K562 (cell line): ENCODE results near the gene PLEKHN1. TPM values are rescaled to one million over a fixed set of nuclear protein-coding genes. Genes with fewer than 3 reads are reported as not detected.
A peak's percentile ranks its signal among the peaks of the same experiment; 100 is the strongest.

ENCODE experiments used
- EZH2 ChIP-seq: IDR thresholded peaks from 2 replicates; pipeline ENCODE4 v1.6.1; 2012; ENCODE audit warnings: low read depth, mild to moderate bottlenecking, inconsistent platforms, low read length, borderline replicate concordance
- FOXM1 ChIP-seq, 2 experiments: fragments of 450-650 bp in 1 of 2; sonication (generic) in 1 of 2; formaldehyde crosslinking in 1 of 2; IDR thresholded peaks; 2 replicates each; pipeline versions ENCODE4 v1.6.1 to v1.9.0; 2017 to 2022; ENCODE audit warnings: low read depth in 2 of 2, mild to moderate bottlenecking in 2 of 2, missing genetic modification reagents in 1 of 2, moderate library complexity in 1 of 2
- KLF16 ChIP-seq: IDR thresholded peaks from 2 replicates; pipeline ENCODE4 v1.6.1; 2016; ENCODE audit warnings: antibody characterized with exemption
- NUFIP1 ChIP-seq: fragments of 450-650 bp; IDR thresholded peaks from 2 replicates; pipeline ENCODE4 v1.6.1; 2018; ENCODE audit not compliant: partially characterized antibody
- REST ChIP-seq, 2 experiments: fragments of 450-650 bp; formaldehyde crosslinking in 1 of 2; IDR thresholded peaks; 2 replicates each; pipeline versions ENCODE4 v1.4.0 to v1.6.1; 2014 to 2020; ENCODE audit warnings: mild to moderate bottlenecking in 2 of 2, borderline replicate concordance in 1 of 2, low read depth in 1 of 2
- SRSF7 ChIP-seq: fragments of 200-400 bp; formaldehyde crosslinking; optimal IDR thresholded peaks from 2 replicates; pipeline ENCODE3; 2017; ENCODE audit warnings: mild to moderate bottlenecking, low read depth, low read length
- U2AF1 ChIP-seq: fragments of 200-400 bp; formaldehyde crosslinking; optimal IDR thresholded peaks from 2 replicates; pipeline ENCODE3; 2017; ENCODE audit warnings: mild to moderate bottlenecking, low read depth, low read length, moderate library complexity
- WHSC1 ChIP-seq: IDR thresholded peaks from one replicate; pipeline ENCODE4 v1.6.1; 2012; ENCODE audit warnings: low read length, control low read depth, inconsistent platforms
- ZNF253 ChIP-seq: fragments of 250-450 bp; sonication (Bioruptor Pico); conservative IDR thresholded peaks from 2 replicates; pipeline ENCODE4 v1.6.1; 2021; ENCODE audit warnings: mild to moderate bottlenecking
- ZNF57 ChIP-seq: fragments of 450-650 bp; formaldehyde crosslinking; IDR thresholded peaks from 2 replicates; pipeline ENCODE4 v1.4.0; 2020; ENCODE audit warnings: mild to moderate bottlenecking, moderate library complexity
- ZNF609 ChIP-seq: sonication (generic); formaldehyde crosslinking; IDR thresholded peaks from 2 replicates; pipeline ENCODE4 v1.8.1; 2023; ENCODE audit warnings: missing genetic modification reagents, mild to moderate bottlenecking, borderline replicate concordance
- ZNF76 ChIP-seq: fragments of 250-450 bp; sonication (Bioruptor Pico); IDR thresholded peaks from 2 replicates; pipeline ENCODE4 v1.4.0; 2020; ENCODE audit warnings: mild to moderate bottlenecking, moderate library complexity, borderline replicate concordance
- polyA plus RNA-seq, 8 experiments: library from polyadenylated mRNA; depleted of rRNA in 4 of 8; stranded (reverse) in 5 of 8; unstranded in 3 of 8; fragments of >200 nt; fragmentation: Nextera tagmentation in 2 of 8; fragmentation: Illumina TruSeq in 1 of 8; extraction: Ambion mirVana in 2 of 8; extraction: Trizol in 1 of 8; gene quantifications; 2 replicates each; pipeline versions ENCODE4 v1.2.1 to v1.2.3, GENCODE V29; 2011 to 2014; ENCODE audit warnings: inconsistent platforms in 1 of 8, missing spikeins in 1 of 8
- total RNA-seq, 7 experiments: library from RNA; depleted of rRNA in 6 of 7; stranded (reverse); fragments of >200 nt in 6 of 7; fragmentation: Illumina TruSeq in 2 of 7; extraction: Trizol in 2 of 7; gene quantifications; 2 replicates each; pipeline versions ENCODE4 v1.2.1 to v1.2.3, GENCODE V29; 2011 to 2021; ENCODE audit warnings: low replicate concordance in 1 of 7

PLEKHN1 gene
- total and polyA plus RNA-seq, 9 of the 15 experiments (the other 6 are each of a cell fraction or from before 2014, with no cell fraction given): 0.07 to 1.5 (median 0.13) TPM; not detected in 2

GRCh38 chr1:921011-921837, 45.1 kb upstream of the PLEKHN1 start (continued):
- no peak for TF ChIP-seq ZNF609
- no peak for TF ChIP-seq SRSF7
- TF ChIP-seq ZNF57 (CRISPR knock-in tag): no peak
- no peak for TF ChIP-seq WHSC1
- TF ChIP-seq EZH2: no peak
- TF ChIP-seq ZNF253 (CRISPR knock-in tag): no peak
- no peak for TF ChIP-seq ZNF76 (CRISPR knock-in tag)
- TF ChIP-seq U2AF1: no peak
- peak; percentile 51 for TF ChIP-seq KLF16
- TF ChIP-seq REST (IDR thresholded peaks at IDR 0.05; ENCODE audit: borderline replicate concordance): peak; percentile 30; the same call in 1 of the 2 replicates
- no peak for TF ChIP-seq REST (CRISPR knock-in tag; IDR thresholded peaks at IDR 0.05; ENCODE audit: low read depth)
- peak; percentile 77 for TF ChIP-seq FOXM1 (IDR thresholded peaks at IDR 0.05; ENCODE audit: low read depth)
- TF ChIP-seq FOXM1 (CRISPR knock-in tag; IDR thresholded peaks at IDR 0.05; ENCODE audit: low read depth): no peak
- TF ChIP-seq NUFIP1: no peak
